Kidney epithelial cell (primary cell): ENCODE measurements around the gene NAA10. TPM values are rescaled to one million over a fixed set of nuclear protein-coding genes. Genes with fewer than 3 reads are reported as not detected.

Experiments
- DNase-seq: peaks from one replicate; pipeline ENCODE4 v3.0.0-alpha.2; 2010; ENCODE audit warnings: low read depth
- H3K27me3 ChIP-seq: 2 replicates; pipeline ENCODE4 v1.6.0; 2011; ENCODE audit warnings: low read length; ENCODE audit not compliant: control insufficient read depth, insufficient read depth
- H3K36me3 ChIP-seq: 2 replicates; pipeline ENCODE4 v1.5.1; 2011; ENCODE audit warnings: low read length; ENCODE audit not compliant: control insufficient read depth, insufficient read depth
- H3K4me3 ChIP-seq: 2 replicates; pipeline ENCODE4 v1.5.1; 2011; ENCODE audit warnings: low read depth, mild to moderate bottlenecking, control low read depth, low read length
- CTCF ChIP-seq: IDR thresholded peaks from 2 replicates; pipeline ENCODE4 v1.5.1; 2011; ENCODE audit warnings: mild to moderate bottlenecking, moderate library complexity, low read length, control low read depth, inconsistent platforms; ENCODE audit not compliant: insufficient read depth, poor library complexity, severe bottlenecking
- total RNA-seq: library from RNA; depleted of rRNA; stranded (reverse); fragments of >200 nt; gene quantifications from 2 replicates; pipeline ENCODE4 v1.2.3, GENCODE V29; 2015

Gene NAA10
- total RNA-seq, 1 donor from 2014 or later: 139 TPM

DNA sequence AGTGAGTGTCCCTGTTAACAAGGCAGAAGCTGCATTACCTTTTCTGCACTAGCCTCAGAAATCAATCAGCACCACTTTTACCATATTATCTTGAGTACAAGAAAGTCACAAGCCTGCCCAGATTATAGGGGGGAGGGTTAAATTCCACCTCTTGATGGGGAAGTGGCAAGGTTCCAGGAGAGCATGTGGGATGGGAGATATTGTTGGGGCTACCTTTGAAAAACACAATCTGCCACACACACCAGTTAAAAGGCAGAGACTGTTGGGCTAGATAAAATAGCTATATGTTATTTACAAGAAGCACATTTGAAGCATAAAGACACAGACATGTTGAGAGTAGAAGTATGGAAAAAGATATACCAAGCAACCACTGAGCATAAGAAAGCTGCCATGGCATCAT is 36.9 kb downstream of the NAA10 start:
- Histone ChIP-seq H3K4me3 (no peak overlapping the region), H3K27me3 (no peaks in the 10 kb centered on the region), H3K36me3 (no peaks in the 10 kb centered on the region)
- no peak for DNase-seq
- no peak for TF ChIP-seq CTCF

DNA sequence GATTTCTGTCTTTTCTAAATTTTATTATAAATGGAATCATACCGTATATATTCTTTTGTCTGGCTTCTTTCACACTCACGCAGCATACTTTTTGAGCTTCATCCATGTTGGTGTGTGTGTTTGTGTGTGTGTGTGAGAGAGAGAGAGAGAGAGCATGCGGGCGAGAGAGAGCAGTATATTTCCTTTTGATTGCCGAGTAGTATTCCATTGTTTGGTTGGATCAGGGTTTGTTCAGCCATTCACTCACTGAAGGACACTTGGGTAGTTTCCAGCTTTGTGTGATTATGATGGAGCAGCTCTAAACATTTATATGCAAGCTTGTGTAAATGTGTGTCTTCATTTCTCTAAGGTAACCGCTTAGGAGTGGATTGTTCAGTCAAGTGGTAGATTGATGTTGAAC is 45.7 kb downstream of the NAA10 start:
- no peak for DNase-seq
- H3K4me3 ChIP-seq: no peak overlapping the region
- no peaks in the 10 kb centered on the region for H3K27me3 ChIP-seq
- TF ChIP-seq CTCF: no peak
- no peaks in the 10 kb centered on the region for H3K36me3 ChIP-seq

DNA sequence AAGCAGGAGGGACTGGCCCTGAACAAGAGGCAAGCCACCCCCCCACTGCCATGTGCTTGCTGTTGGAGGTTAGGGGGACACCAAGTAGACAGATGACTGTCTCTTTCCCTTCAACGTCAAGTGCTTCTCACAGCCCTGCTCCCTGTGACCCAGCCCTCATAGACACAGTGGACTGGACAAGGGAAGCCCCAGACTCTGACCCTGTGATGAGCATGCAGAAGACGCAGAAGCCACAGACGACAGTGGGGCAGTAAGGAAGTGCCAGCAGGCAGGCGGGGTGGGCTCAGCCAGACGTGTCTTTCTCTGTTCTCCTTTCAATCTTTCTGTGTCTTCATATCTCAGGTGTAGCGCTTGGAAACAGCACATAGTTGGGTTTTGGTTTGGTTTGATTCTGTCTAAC is 46.5 kb downstream of the NAA10 start:
- Histone ChIP-seq H3K36me3 (peaks cover under 1% of the 10 kb centered on the region), H3K27me3 (no peaks in the 10 kb centered on the region), H3K4me3 (no peak overlapping the region)
- DNase-seq: no peak
- TF ChIP-seq CTCF: no peak

GRCh38 chrX:153887385-153887784 is 47.5 kb downstream of the NAA10 start:
- peaks cover 1% of the 10 kb centered on the region for H3K36me3 ChIP-seq
- TF ChIP-seq CTCF: no peak

GRCh38 chrX:153886915-153887314 is 47.9 kb downstream of the NAA10 start:
- Histone ChIP-seq H3K4me3 (no peak overlapping the region), H3K27me3 (no peaks in the 10 kb centered on the region), H3K36me3 (peaks cover 1% of the 10 kb centered on the region)
- no peak for TF ChIP-seq CTCF
- no peak for DNase-seq

More at GRCh38 chrX:153887385-153887784, 47.5 kb downstream of the NAA10 start:
- H3K4me3 ChIP-seq: no peak overlapping the region
- no peak for DNase-seq
- no peaks in the 10 kb centered on the region for H3K27me3 ChIP-seq
